GM13977 (cell line): ENCODE results near the gene VEGFA.

Experiments used
- DNase-seq: peaks from one replicate; pipeline ENCODE4 v3.0.0; 2012; ENCODE audit warnings: low spot score
- in situ Hi-C: fragments of 300-500 bp; cut with MboI; formaldehyde crosslinking; loops from one replicate; pipeline ENCODE4 v1.12.0; 2022; ENCODE audit warnings: low sequenced_read_pairs, low pct_unique_long_range_greater_than_20kb, mixed read lengths, inconsistent platforms; ENCODE audit not compliant: unreplicated experiment
- TF ChIP-seq, protein P1 (sequence below): IDR thresholded peaks from 2 replicates; pipeline ENCODE4 v1.5.1; 2012; ENCODE audit warnings: mild to moderate bottlenecking, control low read depth; ENCODE audit not compliant: insufficient read depth; ENCODE audit errors: extremely low read depth, missing control alignments

VEGFA gene

DNA sequence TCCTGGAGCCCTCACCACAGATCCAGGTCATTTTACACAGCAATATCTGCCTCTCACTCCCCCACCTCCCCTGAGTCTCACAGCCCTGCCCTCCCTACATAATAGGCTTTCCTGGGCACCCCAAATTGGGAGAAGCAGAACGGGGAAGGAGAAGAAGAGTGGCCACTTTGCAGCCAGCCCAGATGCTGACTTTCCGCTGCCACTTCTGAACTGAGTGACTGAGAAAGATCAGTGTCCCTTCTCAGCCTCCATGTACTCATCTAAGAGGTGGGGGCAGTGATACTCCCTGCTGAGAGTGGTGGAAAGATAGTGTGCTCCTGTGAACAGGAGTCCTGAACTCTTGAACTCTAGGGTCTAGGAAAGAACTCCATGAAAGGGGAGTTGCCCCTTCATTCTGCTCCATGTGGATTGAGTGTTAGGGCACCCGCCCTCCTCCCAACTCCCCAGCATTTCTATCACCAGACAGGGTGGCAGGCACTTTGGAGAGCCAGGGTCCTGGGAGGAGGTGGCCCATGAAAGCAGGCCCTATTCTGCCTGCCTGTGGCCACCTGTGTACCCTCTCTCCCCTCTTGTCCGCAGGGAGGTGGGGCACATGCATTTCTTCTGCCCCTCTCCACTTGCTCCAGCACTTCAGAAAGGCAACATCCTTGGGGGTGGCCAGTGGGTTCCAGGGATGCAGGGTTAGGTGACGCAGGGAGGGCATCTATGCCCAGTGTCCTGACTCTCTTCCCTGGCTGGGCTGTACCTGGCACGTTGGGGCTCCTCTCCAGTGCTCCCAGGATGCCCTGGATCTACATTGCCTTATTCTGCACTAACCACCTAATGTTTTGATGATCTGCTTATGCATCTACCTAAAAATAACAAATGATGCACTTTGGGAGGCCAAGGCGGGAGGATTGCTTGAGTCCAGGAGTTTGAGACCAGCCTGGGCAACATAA, 44.1 kb upstream of the VEGFA start:
- TF ChIP-seq, protein P1, sequence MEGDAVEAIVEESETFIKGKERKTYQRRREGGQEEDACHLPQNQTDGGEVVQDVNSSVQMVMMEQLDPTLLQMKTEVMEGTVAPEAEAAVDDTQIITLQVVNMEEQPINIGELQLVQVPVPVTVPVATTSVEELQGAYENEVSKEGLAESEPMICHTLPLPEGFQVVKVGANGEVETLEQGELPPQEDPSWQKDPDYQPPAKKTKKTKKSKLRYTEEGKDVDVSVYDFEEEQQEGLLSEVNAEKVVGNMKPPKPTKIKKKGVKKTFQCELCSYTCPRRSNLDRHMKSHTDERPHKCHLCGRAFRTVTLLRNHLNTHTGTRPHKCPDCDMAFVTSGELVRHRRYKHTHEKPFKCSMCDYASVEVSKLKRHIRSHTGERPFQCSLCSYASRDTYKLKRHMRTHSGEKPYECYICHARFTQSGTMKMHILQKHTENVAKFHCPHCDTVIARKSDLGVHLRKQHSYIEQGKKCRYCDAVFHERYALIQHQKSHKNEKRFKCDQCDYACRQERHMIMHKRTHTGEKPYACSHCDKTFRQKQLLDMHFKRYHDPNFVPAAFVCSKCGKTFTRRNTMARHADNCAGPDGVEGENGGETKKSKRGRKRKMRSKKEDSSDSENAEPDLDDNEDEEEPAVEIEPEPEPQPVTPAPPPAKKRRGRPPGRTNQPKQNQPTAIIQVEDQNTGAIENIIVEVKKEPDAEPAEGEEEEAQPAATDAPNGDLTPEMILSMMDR = no peak
- DNase-seq = no peak
- in situ Hi-C loops = no loop called here

DNA sequence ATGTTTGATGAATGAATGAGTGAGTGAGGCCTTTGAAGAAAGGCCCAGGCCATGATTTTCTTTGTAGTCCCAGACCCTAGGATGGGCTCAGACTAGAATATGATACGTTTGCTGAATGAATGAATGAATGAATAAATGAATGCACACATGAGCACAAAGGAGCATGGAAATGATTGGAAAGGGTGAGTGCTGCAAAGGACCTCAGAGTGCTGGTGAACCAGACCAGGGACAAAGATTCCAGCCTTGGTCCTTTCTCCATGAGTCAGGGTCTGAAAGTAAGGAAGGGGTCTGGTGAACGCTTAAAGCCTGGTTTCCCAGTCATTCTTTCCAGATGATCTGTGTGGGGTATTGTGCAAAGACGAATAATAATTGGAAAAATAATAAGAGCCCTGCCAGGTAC, 42.4 kb upstream of the VEGFA start:
- DNase-seq = no peak
- in situ Hi-C loops = no loop called here
- TF ChIP-seq, protein P1 = no peak

DNA sequence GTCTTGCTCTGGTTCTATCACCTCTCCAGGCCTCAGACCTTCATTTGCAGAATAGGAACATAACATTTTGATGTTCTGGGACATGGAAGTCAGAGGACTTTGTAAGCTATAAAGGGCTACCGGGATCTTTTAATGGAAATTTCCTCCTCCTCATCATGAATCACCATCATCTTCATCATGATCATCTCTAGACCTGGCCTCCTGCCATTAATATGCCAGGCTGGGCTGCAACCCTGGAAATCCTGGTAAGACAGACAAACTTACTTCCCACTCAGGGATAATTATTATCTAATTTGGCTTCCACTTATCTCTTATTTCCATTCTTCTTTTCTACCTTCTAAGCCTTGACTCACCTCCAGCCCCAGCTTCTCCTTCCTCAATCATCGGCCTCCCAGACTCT, 41.4 kb upstream of the VEGFA start:
- no peak for DNase-seq
- TF ChIP-seq, protein P1 = no peak
- in situ Hi-C loops = no loop called here

DNA sequence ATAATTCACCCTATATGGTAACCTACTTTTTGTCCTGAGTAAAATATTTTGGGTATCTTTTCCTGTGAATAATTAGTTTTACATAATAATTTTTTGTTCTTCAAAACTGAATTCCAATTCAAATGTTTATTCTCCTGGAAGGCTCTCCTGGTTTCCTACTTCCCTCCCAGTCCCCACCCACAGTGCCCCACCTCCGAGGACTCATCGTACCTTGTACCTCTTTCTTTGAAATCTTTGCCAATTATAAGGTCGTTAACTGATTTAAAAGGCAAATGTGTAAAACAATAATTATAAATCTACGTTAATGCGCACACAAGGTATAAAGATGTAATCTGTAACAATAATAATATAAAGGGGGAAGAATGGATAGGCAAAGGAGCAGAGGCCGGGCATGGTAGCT, 40.5 kb upstream of the VEGFA start:
- TF ChIP-seq, protein P1 = no peak
- in situ Hi-C loops = no loop called here
- DNase-seq = no peak

DNA sequence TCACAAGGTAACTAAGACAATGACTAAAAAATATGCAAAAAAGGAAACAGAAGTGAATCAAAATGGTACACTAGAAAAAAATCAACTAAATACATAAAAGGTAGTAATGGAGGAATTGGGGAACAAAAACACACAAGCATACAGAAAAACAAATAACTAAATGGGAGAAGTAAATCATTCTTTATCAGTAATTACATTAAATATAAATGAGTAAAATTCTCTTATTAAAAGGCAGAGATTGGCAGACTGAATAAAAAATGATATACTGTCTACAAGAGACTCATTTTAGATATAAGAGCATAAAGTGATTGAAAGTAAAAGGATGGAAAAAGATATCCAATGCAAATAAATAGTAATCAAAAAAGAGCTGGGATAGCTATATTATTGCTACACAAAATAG, 39.4 kb upstream of the VEGFA start:
- DNase-seq = no peak
- in situ Hi-C loops = no loop called here
- TF ChIP-seq, protein P1 = no peak

DNA sequence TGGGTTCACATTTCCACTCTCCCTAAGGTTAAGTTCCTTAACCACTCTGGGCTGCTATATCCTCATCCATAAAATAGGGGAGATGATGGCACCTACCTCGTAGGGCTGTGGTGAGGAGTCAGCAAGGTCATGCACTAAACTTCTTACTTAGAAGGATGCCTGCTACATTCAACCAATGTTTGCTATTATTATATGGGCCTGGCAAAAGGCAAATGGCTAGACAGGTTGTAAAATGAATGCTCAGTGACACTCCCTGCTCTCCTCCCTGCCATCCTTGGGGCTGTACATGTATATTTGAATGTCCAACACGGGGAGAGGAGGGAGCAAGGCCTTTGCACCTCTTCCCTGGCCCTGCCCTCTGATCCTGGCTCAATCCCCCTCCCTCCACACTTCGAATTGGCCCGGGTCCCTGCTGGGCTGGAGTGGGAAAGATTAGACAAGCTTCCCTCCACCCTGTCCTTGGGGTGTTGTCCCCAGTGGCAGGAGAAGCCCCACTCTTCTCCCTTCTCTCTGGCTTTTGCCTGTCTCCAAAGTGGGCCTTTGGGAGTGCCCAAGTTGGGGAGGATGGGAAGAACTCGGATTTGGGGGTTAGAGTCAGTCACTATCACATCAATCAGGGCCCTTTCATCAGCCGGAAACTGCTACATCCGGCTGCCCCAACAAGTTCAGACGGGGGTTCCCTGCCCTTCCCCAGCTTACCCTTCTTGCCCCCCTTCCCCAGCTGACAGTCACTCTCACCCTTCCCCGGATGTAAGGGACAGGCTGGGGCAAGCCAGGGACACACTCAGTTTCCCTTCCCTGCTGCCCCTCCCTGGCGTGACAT, 36.3 kb upstream of the VEGFA start:
- peak; percentile 56 for DNase-seq
- in situ Hi-C loops = no loop called here
- TF ChIP-seq, protein P1 = no peak
